Measurements from ENCODE around the gene VKORC1.
A peak's percentile ranks its signal among the peaks of the same experiment; 100 is the strongest.

Gene VKORC1

GRCh38 chr16:31133046-31133501, 38.5 kb upstream of the VKORC1 start:
- Histone ChIP-seq H2BK15ac (ENCODE audit: low read length) (no peak overlapping the region), H3K4me2 (ENCODE audit: insufficient read depth, low read length, poor library complexity, severe bottlenecking) (no peak overlapping the region), H3K23ac (ENCODE audit: low read depth, low read length, poor library complexity) (peak overlapping the region; percentile 77), H3K27me3 (ENCODE audit: control insufficient read depth in 3 of 3, insufficient read depth in 3 of 3, low read depth in 1 of 3, low read length in 3 of 3) (peaks cover 0 to 3% (median 0%) of the 10 kb centered on the region in 3 experiments), H4K91ac (ENCODE audit: low read depth, low read length, poor library complexity) (no peak overlapping the region), H3K27ac (replicated peaks; ENCODE audit: low read length) (no peak overlapping the region), H4K8ac (ENCODE audit: low read depth, low read length) (peak overlapping the region; percentile 48), H3K9ac (ENCODE audit: low read depth, low read length, poor library complexity) (peak overlapping the region; percentile 15), H2BK120ac (ENCODE audit: low read depth, low read length) (no peak overlapping the region), H3K4ac (ENCODE audit: low read length) (no peak overlapping the region), H2BK5ac (ENCODE audit: low read length) (no peak overlapping the region), H3K9me3 (replicated peaks in 1 of 2; ENCODE audit: control insufficient read depth in 2 of 2, insufficient read depth in 1 of 2, low read depth in 1 of 2, low read length in 2 of 2) (no peaks in the 10 kb centered on the region), H3K18ac (ENCODE audit: low read length) (no peak overlapping the region), H3K14ac (ENCODE audit: low read length) (no peak overlapping the region), H3K79me1 (ENCODE audit: low read depth, low read length) (peaks cover 2% of the 10 kb centered on the region), H2AK5ac (ENCODE audit: low read depth, low read length) (no peak overlapping the region), H3K36me3 (replicated peaks in 1 of 2; ENCODE audit: control insufficient read depth in 2 of 2, insufficient read depth in 2 of 2, low read length in 2 of 2) (peaks cover 17 to 43% of the 10 kb centered on the region in 2 donors), H2AFZ (ENCODE audit: low read length) (no peak overlapping the region), H3K4me1 (ENCODE audit: control insufficient read depth in 2 of 2, insufficient read depth in 1 of 2, low read depth in 1 of 2, low read length in 2 of 2) (peaks cover 14 to 15% of the 10 kb centered on the region in 2 donors), H2BK12ac (ENCODE audit: low read length) (no peak overlapping the region), H3K4me3 (ENCODE audit: low read length in 2 of 2) (no peak overlapping the region)
- no peak for DNase-seq (ENCODE audit: low spot score)
- WGBS, 2 donors (ENCODE audit: extremely low coverage in 2 of 2, insufficient read length in 2 of 2, insufficient replicate concordance in 1 of 2), result no CpG with 5 or more reads among the region's 6 CpGs

DNA sequence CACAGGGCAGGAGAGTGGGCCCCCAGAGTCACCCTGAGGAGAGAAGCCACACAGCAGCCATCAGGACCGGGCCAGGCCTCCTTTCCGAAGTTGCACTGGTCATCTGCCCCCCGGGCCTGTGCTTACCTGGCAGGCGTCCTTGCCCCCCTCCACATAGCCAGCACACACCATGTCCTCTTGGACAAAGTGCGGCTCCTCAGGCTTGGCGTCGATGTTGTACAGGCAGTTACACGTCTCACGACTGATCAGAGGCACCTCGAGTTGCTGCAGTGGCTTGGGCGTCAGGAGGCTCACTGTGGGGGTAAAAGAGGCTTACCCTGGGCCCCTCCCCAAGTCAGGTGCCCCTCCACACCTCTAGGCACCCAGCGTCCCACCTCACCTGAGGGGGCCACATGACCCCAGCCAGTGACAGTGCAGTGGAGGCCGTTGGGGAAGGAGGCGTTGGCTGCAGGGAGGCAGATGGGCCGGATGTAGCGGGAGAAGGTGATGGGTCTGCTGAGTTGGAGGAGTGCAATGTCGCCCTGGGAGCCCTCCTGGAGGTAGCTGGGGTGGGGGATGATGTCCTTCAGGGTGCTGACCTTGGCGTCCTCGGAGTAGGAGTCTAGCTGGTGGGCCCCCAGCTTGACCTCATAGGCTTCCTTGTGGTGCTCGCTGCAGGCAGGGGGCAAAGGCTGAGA, 37.8 kb upstream of the VKORC1 start:
- Histone ChIP-seq H2AFZ (ENCODE audit: low read length) (no peak overlapping the region), H4K91ac (ENCODE audit: low read depth, low read length, poor library complexity) (no peak overlapping the region), H2BK15ac (ENCODE audit: low read length) (no peak overlapping the region), H3K27ac (replicated peaks; ENCODE audit: low read length) (no peak overlapping the region), H3K27me3 (ENCODE audit: control insufficient read depth in 3 of 3, insufficient read depth in 3 of 3, low read depth in 1 of 3, low read length in 3 of 3) (peaks cover 0 to 3% (median 0%) of the 10 kb centered on the region in 3 experiments), H3K14ac (ENCODE audit: low read length) (no peak overlapping the region), H3K4me2 (ENCODE audit: insufficient read depth, low read length, poor library complexity, severe bottlenecking) (no peak overlapping the region), H3K4ac (ENCODE audit: low read length) (no peak overlapping the region), H2BK120ac (ENCODE audit: low read depth, low read length) (no peak overlapping the region), H3K4me1 (ENCODE audit: control insufficient read depth in 2 of 2, insufficient read depth in 1 of 2, low read depth in 1 of 2, low read length in 2 of 2) (peaks cover 14 to 15% of the 10 kb centered on the region in 2 donors), H3K36me3 (replicated peaks in 1 of 2; ENCODE audit: control insufficient read depth in 2 of 2, insufficient read depth in 2 of 2, low read length in 2 of 2) (peaks cover 23 to 48% of the 10 kb centered on the region in 2 donors), H2BK5ac (ENCODE audit: low read length) (no peak overlapping the region), H3K18ac (ENCODE audit: low read length) (no peak overlapping the region), H3K23ac (ENCODE audit: low read depth, low read length, poor library complexity) (peak overlapping the region; percentile 52), H4K8ac (ENCODE audit: low read depth, low read length) (no peak overlapping the region), H3K79me1 (ENCODE audit: low read depth, low read length) (peaks cover 2% of the 10 kb centered on the region), H3K9me3 (replicated peaks in 1 of 2; ENCODE audit: control insufficient read depth in 2 of 2, insufficient read depth in 1 of 2, low read depth in 1 of 2, low read length in 2 of 2) (no peaks in the 10 kb centered on the region), H3K9ac (ENCODE audit: low read depth, low read length, poor library complexity) (no peak overlapping the region), H3K4me3 (ENCODE audit: low read length in 2 of 2) (no peak overlapping the region), H2AK5ac (ENCODE audit: low read depth, low read length) (no peak overlapping the region), H2BK12ac (ENCODE audit: low read length) (no peak overlapping the region)
- no peak for DNase-seq (ENCODE audit: low spot score)
- WGBS, 2 donors (ENCODE audit: extremely low coverage in 2 of 2, insufficient read length in 2 of 2, insufficient replicate concordance in 1 of 2), result no CpG with 5 or more reads among the region's 20 CpGs

DNA sequence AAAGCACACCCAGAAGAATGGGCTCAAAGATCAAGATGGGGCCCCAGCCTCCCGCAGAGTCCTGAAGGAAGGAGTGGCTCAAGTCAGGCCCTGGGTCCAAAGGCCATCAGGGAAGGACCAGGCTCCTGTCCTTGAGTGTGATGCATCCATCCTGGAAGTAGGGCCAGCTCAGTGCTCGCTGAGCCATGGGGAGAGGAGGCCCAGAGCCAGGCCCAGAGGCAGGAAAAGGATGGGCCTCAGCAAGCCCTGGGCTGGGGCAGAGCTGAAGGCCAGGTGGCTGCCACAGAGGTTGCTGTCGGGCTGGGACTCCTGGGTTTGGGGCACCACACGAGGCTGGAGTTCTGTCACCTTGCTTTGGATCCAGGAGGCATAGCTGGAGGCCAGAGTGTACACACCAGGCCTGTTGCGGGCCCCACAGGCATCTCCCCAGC, 37.3 kb upstream of the VKORC1 start:
- Histone ChIP-seq H3K4me1 (ENCODE audit: control insufficient read depth in 2 of 2, insufficient read depth in 1 of 2, low read depth in 1 of 2, low read length in 2 of 2) (peaks cover 14 to 15% of the 10 kb centered on the region in 2 donors), H3K4ac (ENCODE audit: low read length) (no peak overlapping the region)

DNA sequence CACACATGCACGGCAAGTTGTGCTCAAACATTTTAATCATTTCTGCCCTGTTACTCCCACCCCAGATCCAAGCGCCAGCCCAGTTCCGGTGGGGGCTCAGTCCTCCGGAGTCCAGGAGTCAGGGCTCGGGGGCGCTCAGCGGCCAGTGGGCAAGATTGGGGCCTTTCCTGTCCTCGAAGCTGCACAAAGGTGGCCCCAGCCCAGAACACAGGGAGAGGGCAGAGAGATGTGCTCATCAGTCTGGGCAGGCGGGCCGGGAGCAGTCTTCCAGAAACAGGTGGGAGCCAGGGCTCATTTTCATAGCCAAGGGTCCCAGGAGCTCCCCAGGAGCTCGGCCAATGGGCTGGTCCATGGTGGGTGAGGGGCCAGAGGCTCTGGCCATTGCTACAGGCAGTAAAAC, 36.8 kb upstream of the VKORC1 start:
- Histone ChIP-seq H2AFZ (ENCODE audit: low read length) (no peak overlapping the region), H3K14ac (ENCODE audit: low read length) (no peak overlapping the region), H3K23ac (ENCODE audit: low read depth, low read length, poor library complexity) (no peak overlapping the region), H3K4ac (ENCODE audit: low read length) (no peak overlapping the region), H2BK5ac (ENCODE audit: low read length) (no peak overlapping the region), H3K36me3 (replicated peaks in 1 of 2; ENCODE audit: control insufficient read depth in 2 of 2, insufficient read depth in 2 of 2, low read length in 2 of 2) (peaks cover 29 to 57% of the 10 kb centered on the region in 2 donors), H3K4me3 (ENCODE audit: low read length in 2 of 2) (no peak overlapping the region), H3K79me1 (ENCODE audit: low read depth, low read length) (peaks cover 2% of the 10 kb centered on the region), H4K8ac (ENCODE audit: low read depth, low read length) (no peak overlapping the region), H2BK120ac (ENCODE audit: low read depth, low read length) (no peak overlapping the region), H3K27me3 (ENCODE audit: control insufficient read depth in 3 of 3, insufficient read depth in 3 of 3, low read depth in 1 of 3, low read length in 3 of 3) (peaks cover 0 to 3% (median 0%) of the 10 kb centered on the region in 3 experiments), H2BK12ac (ENCODE audit: low read length) (no peak overlapping the region), H3K4me1 (ENCODE audit: control insufficient read depth in 2 of 2, insufficient read depth in 1 of 2, low read depth in 1 of 2, low read length in 2 of 2) (peaks cover 14 to 15% of the 10 kb centered on the region in 2 donors), H3K18ac (ENCODE audit: low read length) (no peak overlapping the region), H3K9me3 (replicated peaks in 1 of 2; ENCODE audit: control insufficient read depth in 2 of 2, insufficient read depth in 1 of 2, low read depth in 1 of 2, low read length in 2 of 2) (no peaks in the 10 kb centered on the region), H3K9ac (ENCODE audit: low read depth, low read length, poor library complexity) (no peak overlapping the region), H2AK5ac (ENCODE audit: low read depth, low read length) (no peak overlapping the region), H4K91ac (ENCODE audit: low read depth, low read length, poor library complexity) (no peak overlapping the region), H3K4me2 (ENCODE audit: insufficient read depth, low read length, poor library complexity, severe bottlenecking) (no peak overlapping the region), H2BK15ac (ENCODE audit: low read length) (no peak overlapping the region), H3K27ac (replicated peaks; ENCODE audit: low read length) (no peak overlapping the region)
- DNase-seq (ENCODE audit: low spot score), result no peak
- WGBS, 2 donors (ENCODE audit: extremely low coverage in 2 of 2, insufficient read length in 2 of 2, insufficient replicate concordance in 1 of 2), result no CpG with 5 or more reads among the region's 11 CpGs

More for the DNA sequence above, 37.3 kb upstream of the VKORC1 start:
- Histone ChIP-seq H3K9ac (ENCODE audit: low read depth, low read length, poor library complexity) (no peak overlapping the region), H2BK12ac (ENCODE audit: low read length) (no peak overlapping the region), H4K8ac (ENCODE audit: low read depth, low read length) (no peak overlapping the region), H3K9me3 (replicated peaks in 1 of 2; ENCODE audit: control insufficient read depth in 2 of 2, insufficient read depth in 1 of 2, low read depth in 1 of 2, low read length in 2 of 2) (no peaks in the 10 kb centered on the region), H3K27me3 (ENCODE audit: control insufficient read depth in 3 of 3, insufficient read depth in 3 of 3, low read depth in 1 of 3, low read length in 3 of 3) (peaks cover 0 to 3% (median 0%) of the 10 kb centered on the region in 3 experiments), H3K27ac (replicated peaks; ENCODE audit: low read length) (no peak overlapping the region), H2BK120ac (ENCODE audit: low read depth, low read length) (no peak overlapping the region), H3K4me3 (ENCODE audit: low read length in 2 of 2) (no peak overlapping the region), H2AFZ (ENCODE audit: low read length) (no peak overlapping the region), H3K4me2 (ENCODE audit: insufficient read depth, low read length, poor library complexity, severe bottlenecking) (no peak overlapping the region), H3K14ac (ENCODE audit: low read length) (no peak overlapping the region), H3K36me3 (replicated peaks in 1 of 2; ENCODE audit: control insufficient read depth in 2 of 2, insufficient read depth in 2 of 2, low read length in 2 of 2) (peaks cover 28 to 54% of the 10 kb centered on the region in 2 donors), H2BK15ac (ENCODE audit: low read length) (no peak overlapping the region), H2AK5ac (ENCODE audit: low read depth, low read length) (no peak overlapping the region), H2BK5ac (ENCODE audit: low read length) (no peak overlapping the region), H3K23ac (ENCODE audit: low read depth, low read length, poor library complexity) (peak overlapping the region; percentile 52), H3K18ac (ENCODE audit: low read length) (no peak overlapping the region), H3K79me1 (ENCODE audit: low read depth, low read length) (peaks cover 2% of the 10 kb centered on the region), H4K91ac (ENCODE audit: low read depth, low read length, poor library complexity) (no peak overlapping the region)
- WGBS, 2 donors (ENCODE audit: extremely low coverage in 2 of 2, insufficient read length in 2 of 2, insufficient replicate concordance in 1 of 2), result no CpG with 5 or more reads among the region's 5 CpGs
- DNase-seq (ENCODE audit: low spot score), result no peak
